ENCODE results near the gene ARMCX6. TPM values are rescaled to one million over a fixed set of nuclear protein-coding genes. Genes with fewer than 3 reads are reported as not detected.

The ARMCX6 gene
- total and polyA plus RNA-seq, 2 of the 13 experiments (the other 11 are each of a cell fraction or from before 2014, with no cell fraction given) = 19.4 to 23.3 TPM

GRCh38 chrX:101617211-101618191, at the start of gene ARMCX6 (continued):
- TF ChIP-seq USF2 (IDR thresholded peaks at IDR 0.05; ENCODE audit: low read depth, low read length) (peak; percentile 86), USF2 (CRISPR knock-in tag; IDR thresholded peaks at IDR 0.05; ENCODE audit: borderline replicate concordance) (peak; percentile 89; the same call in 1 of the 2 replicates), TERF1 (CRISPR knock-in tag; IDR thresholded peaks at IDR 0.05) (no peak), ZKSCAN5 (CRISPR knock-in tag; IDR thresholded peaks at IDR 0.05) (no peak), ZNF687 (CRISPR knock-in tag; IDR thresholded peaks at IDR 0.05) (peak; percentile 60), HHEX (CRISPR knock-in tag; IDR thresholded peaks at IDR 0.05) (no peak), ETV6 (CRISPR knock-in tag; conservative IDR thresholded peaks at IDR 0.05) (no peak), ZBTB34 (CRISPR knock-in tag; IDR thresholded peaks at IDR 0.05) (no peak), BCLAF1 (IDR thresholded peaks at IDR 0.05) (no peak), IKZF4 (CRISPR knock-in tag; IDR thresholded peaks at IDR 0.05; ENCODE audit: borderline replicate concordance, low read depth, not compliant biosample characterization) (no peak), ZBTB7A (CRISPR knock-in tag; IDR thresholded peaks at IDR 0.05) (no peak), POLR2AphosphoS5 (IDR thresholded peaks at IDR 0.05; ENCODE audit: low read depth, low read length) (peak; percentile 47; the same call in 1 of the 2 replicates), GLMP (CRISPR knock-in tag; IDR thresholded peaks at IDR 0.05; ENCODE audit: borderline replicate concordance) (no peak), PCBP1 (IDR thresholded peaks at IDR 0.05; ENCODE audit: borderline replicate concordance, low read depth, low read length) (no peak)
